Psoas muscle (tissue), 8 donors: ENCODE results near the gene AGXT2. TPM values are rescaled to one million over a fixed set of nuclear protein-coding genes. Genes with fewer than 3 reads are reported as not detected.

Source experiments
- ATAC-seq, 4 donors: fragments of 200-7000 bp; cut with Tn5 transposase; one replicate each; pipeline ENCODE4 v1.9.1; 2020; ENCODE audit warnings: moderate library complexity in 3 of 4, mild to moderate bottlenecking in 2 of 4
- DNase-seq, 2 donors: peaks; one replicate each; pipeline ENCODE4 v3.0.0-alpha.2; 2020
- H3K27ac ChIP-seq: fragments of 200-600 bp; one replicate; pipeline ENCODE4 v1.8.0; 2022
- H3K27me3 ChIP-seq, 3 donors: fragments of 200-600 bp in 1 of 3; one replicate each; pipeline versions ENCODE4 v1.6.1 to v1.8.0; 2013 to 2022; ENCODE audit warnings: low read length in 2 of 3, mild to moderate bottlenecking in 2 of 3, moderate library complexity in 1 of 3; ENCODE audit not compliant: insufficient read depth in 3 of 3
- H3K36me3 ChIP-seq, 2 donors: fragments of 200-600 bp in 1 of 2; one replicate each; pipeline versions ENCODE4 v1.6.1 to v1.8.0; 2013 to 2022; ENCODE audit warnings: low read depth in 1 of 2, mild to moderate bottlenecking in 1 of 2, moderate library complexity in 1 of 2; ENCODE audit not compliant: insufficient read depth in 1 of 2
- H3K4me1 ChIP-seq: fragments of 200-600 bp; one replicate; pipeline ENCODE4 v1.8.0; 2022
- H3K4me3 ChIP-seq: fragments of 200-600 bp; one replicate; pipeline ENCODE4 v1.8.0; 2022; ENCODE audit warnings: mild to moderate bottlenecking
- H3K9me3 ChIP-seq: fragments of 200-600 bp; one replicate; pipeline ENCODE4 v1.8.0; 2022
- WGBS, 3 donors: extraction: QIAGEN DNeasy Blood & Tissue Kit; methylation state at CpG; one replicate each; pipeline versions ENCODE4 v1.1.6 to v1.1.7; 2013; 5-methylcytosine and 5-hydroxymethylcytosine counted together
- intact Hi-C, 2 donors: fragments of 100-400 bp; cut with DNase I; formaldehyde crosslinking; loops; one replicate each; pipeline versions ENCODE4 v1.11.0 to v1.14.2; 2022
- polyA plus RNA-seq, 3 donors: library from polyadenylated mRNA; stranded (reverse); fragments of 200-250 nt; gene quantifications; one replicate each; pipeline ENCODE4 v1.2.3, GENCODE V29; 2013
- total RNA-seq, 4 donors: library from RNA; stranded (reverse); fragmentation: NEBNext Ultra II Directional in 2 of 4; extraction: Animal tissue kit (Norgen Biotek cat#: 25700) in 2 of 4; gene quantifications; one replicate each; pipeline versions ENCODE4 v1.2.1 to v1.2.4, GENCODE V29; 2021 to 2023
- TF ChIP-seq, protein P1 (sequence below): fragments of 200-600 bp; IDR thresholded peaks from one replicate; pipeline ENCODE4 v1.8.0; 2022; ENCODE audit warnings: antibody characterized with exemption
- donor health status: healthy with polysubstance abuse.
- donor health status: DM: no; HTN: no; CAD: no; lungs with moderate emphysema.
- donor health status: Bipolar disorder and iron deficiency.
- donor health status: healthy.
- donor health status: DM: yes; HTN: yes; CAD: no.
- donor health status: DM: no; HTN: no; CAD: no.
- donor health status: DM: no; HTN: no; CAD: no.
- donor health status: DM: yes; HTN: yes; CAD: no.

Gene AGXT2
- total and polyA plus RNA-seq, 7 donors, result not detected

DNA sequence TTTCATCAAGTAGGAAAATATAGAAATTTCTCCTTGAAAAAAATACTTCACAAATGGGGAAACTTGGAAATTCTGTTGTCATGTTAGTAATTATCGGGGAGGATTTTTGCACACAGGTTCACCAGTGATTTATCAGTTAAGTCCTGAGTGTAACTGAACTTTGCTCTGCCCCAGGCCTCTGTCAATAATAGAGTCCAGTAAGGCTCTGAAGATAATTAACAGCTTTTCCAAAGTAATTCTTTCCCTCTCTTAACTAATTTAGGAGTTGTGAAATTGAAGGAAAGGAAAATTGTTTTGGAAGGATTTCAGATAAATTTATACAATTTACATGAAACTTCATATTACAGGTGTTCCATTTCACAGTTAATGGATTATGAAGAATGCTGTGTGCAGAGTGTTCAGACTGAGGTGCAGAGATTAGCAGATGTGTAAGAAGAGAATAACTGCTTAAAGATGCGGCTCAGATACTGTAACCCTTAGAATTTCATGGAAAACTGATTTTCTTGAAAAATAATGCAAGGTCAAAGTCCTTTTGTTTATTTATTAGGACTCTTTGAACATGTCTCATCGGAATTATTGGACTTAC lies 2.9 kb upstream of the AGXT2 start:
- no peaks in the 10 kb centered on the region for H3K4me1 ChIP-seq
- H3K27ac ChIP-seq, result no peak overlapping the region
- H3K36me3 ChIP-seq, result no peaks in the 10 kb centered on the region
- no peaks in the 10 kb centered on the region for H3K27me3 ChIP-seq
- no peaks in the 10 kb centered on the region for H3K9me3 ChIP-seq
- H3K4me3 ChIP-seq, result no peak overlapping the region
- TF ChIP-seq, protein P1, sequence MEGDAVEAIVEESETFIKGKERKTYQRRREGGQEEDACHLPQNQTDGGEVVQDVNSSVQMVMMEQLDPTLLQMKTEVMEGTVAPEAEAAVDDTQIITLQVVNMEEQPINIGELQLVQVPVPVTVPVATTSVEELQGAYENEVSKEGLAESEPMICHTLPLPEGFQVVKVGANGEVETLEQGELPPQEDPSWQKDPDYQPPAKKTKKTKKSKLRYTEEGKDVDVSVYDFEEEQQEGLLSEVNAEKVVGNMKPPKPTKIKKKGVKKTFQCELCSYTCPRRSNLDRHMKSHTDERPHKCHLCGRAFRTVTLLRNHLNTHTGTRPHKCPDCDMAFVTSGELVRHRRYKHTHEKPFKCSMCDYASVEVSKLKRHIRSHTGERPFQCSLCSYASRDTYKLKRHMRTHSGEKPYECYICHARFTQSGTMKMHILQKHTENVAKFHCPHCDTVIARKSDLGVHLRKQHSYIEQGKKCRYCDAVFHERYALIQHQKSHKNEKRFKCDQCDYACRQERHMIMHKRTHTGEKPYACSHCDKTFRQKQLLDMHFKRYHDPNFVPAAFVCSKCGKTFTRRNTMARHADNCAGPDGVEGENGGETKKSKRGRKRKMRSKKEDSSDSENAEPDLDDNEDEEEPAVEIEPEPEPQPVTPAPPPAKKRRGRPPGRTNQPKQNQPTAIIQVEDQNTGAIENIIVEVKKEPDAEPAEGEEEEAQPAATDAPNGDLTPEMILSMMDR, result no peak
- intact Hi-C loops, result no loop called here
- WGBS, 3 donors, result 76 to 83% (median 82%) methylated on average over 3 of the region's 3 CpGs
- DNase-seq (no peak), ATAC-seq (no peak)

DNA sequence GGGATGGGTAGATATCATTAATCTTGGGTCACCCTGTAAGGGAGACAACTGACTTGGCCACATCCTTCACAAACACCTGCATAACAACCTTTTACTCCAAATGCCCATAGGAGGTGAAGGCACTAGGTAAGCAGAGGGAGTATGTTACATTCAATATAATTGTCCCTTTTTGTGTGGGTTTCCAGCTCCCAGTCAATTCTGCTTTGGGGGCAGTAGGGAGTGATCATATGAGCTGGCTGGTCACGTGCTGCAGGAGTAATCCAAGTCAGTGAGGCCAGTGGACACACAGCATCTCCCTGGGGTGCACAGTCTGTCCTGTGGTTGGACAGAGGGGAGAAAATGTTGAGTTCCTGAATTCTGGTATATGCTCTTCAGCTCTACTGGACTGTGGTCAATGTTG lies 1.2 kb upstream of the AGXT2 start:
- Histone ChIP-seq H3K9me3 (no peaks in the 10 kb centered on the region), H3K4me3 (no peak overlapping the region), H3K27me3 (no peaks in the 10 kb centered on the region), H3K4me1 (no peaks in the 10 kb centered on the region), H3K27ac (no peak overlapping the region), H3K36me3 (no peaks in the 10 kb centered on the region)
- intact Hi-C loops, result no loop called here
- DNase-seq, result no peak
- 51 to 55% (median 52%) methylated on average over 1 of the region's 1 CpG for WGBS, 3 donors
- TF ChIP-seq, protein P1, result no peak
- no peak for ATAC-seq

DNA sequence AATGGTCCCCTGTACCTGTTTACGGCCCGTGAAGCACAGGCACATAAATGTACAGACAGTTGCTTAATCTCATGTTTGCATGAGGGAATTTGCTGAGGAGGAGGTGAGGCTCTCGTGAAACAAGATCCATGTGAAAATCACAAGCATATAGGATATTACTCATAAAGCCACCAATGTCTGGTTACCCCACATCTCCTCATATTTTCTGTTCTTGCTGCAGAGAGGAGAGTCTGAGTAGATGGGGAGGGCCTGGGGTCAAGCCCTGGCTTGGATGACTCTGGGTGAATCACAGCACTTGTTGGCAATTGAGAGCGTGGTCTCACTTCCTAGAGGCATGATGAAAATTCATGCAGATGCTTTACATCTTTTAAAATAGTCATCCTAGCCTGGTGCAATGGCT lies 975 bp downstream of the AGXT2 start:
- H3K4me3 ChIP-seq, result no peak overlapping the region

DNA sequence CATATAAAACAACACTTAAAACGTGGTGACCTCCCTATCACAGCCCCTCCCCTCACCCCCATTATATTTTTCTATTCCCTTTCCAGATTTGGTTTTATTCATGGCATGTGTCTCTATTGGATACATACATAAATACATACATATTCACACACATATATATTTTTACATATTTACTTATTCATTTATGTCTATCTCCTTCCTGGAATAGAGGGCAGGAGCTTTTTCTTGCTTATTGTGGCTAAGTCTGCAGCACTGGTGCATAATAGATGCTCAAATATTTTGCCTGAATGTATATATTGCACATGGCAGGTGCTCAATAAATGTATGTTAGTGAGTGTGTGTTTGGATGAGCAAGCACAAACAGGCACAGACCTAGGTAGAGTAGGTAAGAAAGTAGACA lies 2.5 kb downstream of the AGXT2 start:
- no peaks in the 10 kb centered on the region for H3K27me3 ChIP-seq
- no peaks in the 10 kb centered on the region for H3K4me1 ChIP-seq
- intact Hi-C loops, result no loop called here
- H3K9me3 ChIP-seq, result no peaks in the 10 kb centered on the region
- DNase-seq, result no peak
- no peak overlapping the region for H3K27ac ChIP-seq
- no peaks in the 10 kb centered on the region for H3K36me3 ChIP-seq
- no peak for ATAC-seq
- WGBS, 3 donors, result 33 to 49% (median 38%) methylated on average over 1 of the region's 1 CpG
- H3K4me3 ChIP-seq, result no peak overlapping the region
- TF ChIP-seq, protein P1, result no peak

More for the DNA sequence above, 975 bp downstream of the AGXT2 start:
- Histone ChIP-seq H3K9me3 (no peaks in the 10 kb centered on the region), H3K36me3 (no peaks in the 10 kb centered on the region), H3K27me3 (no peaks in the 10 kb centered on the region), H3K4me1 (no peaks in the 10 kb centered on the region), H3K27ac (no peak overlapping the region)
- whole genome bisulfite sequencing, 3 donors, result 75 to 83% (median 76%) methylated on average over 4 of the region's 4 CpGs
- no peak for ATAC-seq
- no peak for DNase-seq
- TF ChIP-seq, protein P1, result no peak
- intact Hi-C loops, result no loop called here

DNA sequence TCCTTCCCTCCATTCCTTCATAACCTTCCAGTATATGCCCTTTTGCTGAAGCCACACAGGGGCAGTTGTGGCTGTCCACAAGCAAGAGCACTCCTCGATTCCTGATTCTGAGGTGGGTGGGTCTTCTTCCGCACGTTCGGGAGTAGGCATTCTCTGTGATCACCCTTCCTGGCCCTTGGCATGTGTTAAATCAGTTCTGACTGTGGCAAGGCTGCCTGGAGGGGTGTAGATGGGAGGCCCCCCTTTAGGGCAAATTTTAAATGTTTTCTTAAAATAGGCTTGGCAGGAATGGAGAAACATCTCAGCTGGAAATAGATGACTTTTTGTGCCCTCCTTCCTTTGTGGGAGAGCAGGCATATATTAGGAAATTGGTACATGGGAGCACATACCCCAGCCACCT lies 3.1 kb downstream of the AGXT2 start:
- H3K9me3 ChIP-seq, result no peaks in the 10 kb centered on the region
- no peak overlapping the region for H3K27ac ChIP-seq
- DNase-seq, result no peak
- H3K27me3 ChIP-seq, result no peaks in the 10 kb centered on the region
- WGBS, 3 donors, result 68 to 82% (median 71%) methylated on average over 4 of the region's 4 CpGs
- H3K36me3 ChIP-seq, result no peaks in the 10 kb centered on the region
- no peak for ATAC-seq
- H3K4me3 ChIP-seq, result no peak overlapping the region
- intact Hi-C loops, result no loop called here
- H3K4me1 ChIP-seq, result no peaks in the 10 kb centered on the region
- TF ChIP-seq, protein P1, result no peak
